Measurements from ENCODE around the gene EPGN. TPM values are rescaled to one million over a fixed set of nuclear protein-coding genes. Genes with fewer than 3 reads are reported as not detected.

The EPGN gene
- polyA plus RNA-seq, 1 donor (not counting 4 experiments of a cell fraction or from before 2014, with no cell fraction given), result 330 TPM

- H3K27ac ChIP-seq (ENCODE audit: control insufficient read depth, insufficient read depth, low read length), result no peak overlapping the region
Observed at GRCh38 chr4:74318276-74318675, 10.0 kb downstream of the EPGN start.

GRCh38 chr4:74319470-74319869 lies 11.2 kb downstream of the EPGN start:
- H3K4me1 ChIP-seq (ENCODE audit: control insufficient read depth, extremely low read depth, insufficient read depth, low read length), result peaks cover 23% of the 10 kb centered on the region
- no peak overlapping the region for H3K4me2 ChIP-seq (ENCODE audit: control insufficient read depth, extremely low read depth, insufficient read depth, low read depth, low read length)
- no peak overlapping the region for H3K4me3 ChIP-seq (ENCODE audit: control insufficient read depth in 2 of 3, extremely low read depth in 1 of 3, insufficient read depth in 2 of 3, low read depth in 1 of 3, low read length in 3 of 3)
- no peaks in the 10 kb centered on the region for H4K20me1 ChIP-seq (ENCODE audit: control insufficient read depth, extremely low read depth, insufficient read depth, low read length)
- no peaks in the 10 kb centered on the region for H3K9me3 ChIP-seq (ENCODE audit: control insufficient read depth, low read depth, low read length)
- H3K27me3 ChIP-seq (ENCODE audit: control insufficient read depth, extremely low read depth, insufficient read depth, low read length), result no peaks in the 10 kb centered on the region
- peak overlapping the region; percentile 19 for H3K9ac ChIP-seq (ENCODE audit: control insufficient read depth, extremely low read depth, insufficient read depth, low read length)
- dilution Hi-C loops (cut with MboI; ENCODE audit: extremely low pct_ligation_motif_present, low sequenced_read_pairs), result no loop called here
- no peaks in the 10 kb centered on the region for H3K79me2 ChIP-seq (ENCODE audit: control insufficient read depth, insufficient read depth, low read length)
- peaks cover 3 to 18% of the 10 kb centered on the region in 2 experiments for H3K36me3 ChIP-seq (ENCODE audit: control insufficient read depth in 2 of 2, extremely low read depth in 1 of 2, insufficient read depth in 2 of 2, low read length in 2 of 2)
- H3K27ac ChIP-seq (ENCODE audit: control insufficient read depth, insufficient read depth, low read length), result peak overlapping the region; percentile 64
- no peak for DNase-seq (ENCODE audit: low read depth, low spot score)
- TF ChIP-seq EZH2 (IDR thresholded peaks at IDR 0.05; ENCODE audit: low read length) (no peak), CTCF (optimal IDR thresholded peaks at IDR 0.05 in 1 of 3, IDR thresholded peaks at IDR 0.05 in 1 of 3, conservative IDR thresholded peaks at IDR 0.05 in 1 of 3; ENCODE audit: extremely low read depth in 1 of 3, insufficient read depth in 2 of 3, low read length in 3 of 3) (no peak)
- FAIRE-seq, result no peak
- H2AFZ ChIP-seq (ENCODE audit: control insufficient read depth, low read length), result no peak overlapping the region
- no peaks in the 10 kb centered on the region for H3K9me1 ChIP-seq (ENCODE audit: control insufficient read depth, extremely low read depth, insufficient read depth, low read length)

More at GRCh38 chr4:74318276-74318675, 10.0 kb downstream of the EPGN start:
- H4K20me1 ChIP-seq (ENCODE audit: control insufficient read depth, extremely low read depth, insufficient read depth, low read length), result no peaks in the 10 kb centered on the region
- no peaks in the 10 kb centered on the region for H3K27me3 ChIP-seq (ENCODE audit: control insufficient read depth, extremely low read depth, insufficient read depth, low read length)
- no peak for TF ChIP-seq CTCF (optimal IDR thresholded peaks at IDR 0.05 in 1 of 3, IDR thresholded peaks at IDR 0.05 in 1 of 3, conservative IDR thresholded peaks at IDR 0.05 in 1 of 3; ENCODE audit: extremely low read depth in 1 of 3, insufficient read depth in 2 of 3, low read length in 3 of 3)
- no peak for TF ChIP-seq EZH2 (IDR thresholded peaks at IDR 0.05; ENCODE audit: low read length)
- FAIRE-seq (no peak), DNase-seq (ENCODE audit: low read depth, low spot score) (no peak)
- H3K4me3 ChIP-seq (ENCODE audit: control insufficient read depth in 2 of 3, extremely low read depth in 1 of 3, insufficient read depth in 2 of 3, low read depth in 1 of 3, low read length in 3 of 3), result no peak overlapping the region
- no peaks in the 10 kb centered on the region for H3K79me2 ChIP-seq (ENCODE audit: control insufficient read depth, insufficient read depth, low read length)
- H3K36me3 ChIP-seq (ENCODE audit: control insufficient read depth in 2 of 2, extremely low read depth in 1 of 2, insufficient read depth in 2 of 2, low read length in 2 of 2), result peaks cover 7 to 26% of the 10 kb centered on the region in 2 experiments
- dilution Hi-C loops (cut with MboI; ENCODE audit: extremely low pct_ligation_motif_present, low sequenced_read_pairs), result no loop called here
- H3K9ac ChIP-seq (ENCODE audit: control insufficient read depth, extremely low read depth, insufficient read depth, low read length), result no peak overlapping the region
- no peak overlapping the region for H2AFZ ChIP-seq (ENCODE audit: control insufficient read depth, low read length)
- H3K9me3 ChIP-seq (ENCODE audit: control insufficient read depth, low read depth, low read length), result no peaks in the 10 kb centered on the region
- H3K4me1 ChIP-seq (ENCODE audit: control insufficient read depth, extremely low read depth, insufficient read depth, low read length), result peaks cover 23% of the 10 kb centered on the region
- H3K9me1 ChIP-seq (ENCODE audit: control insufficient read depth, extremely low read depth, insufficient read depth, low read length), result no peaks in the 10 kb centered on the region
- H3K4me2 ChIP-seq (ENCODE audit: control insufficient read depth, extremely low read depth, insufficient read depth, low read depth, low read length), result no peak overlapping the region
